Ramos (cell line): Measurements from ENCODE around the gene CD86.
"Not testable (repeated sequence)": the region's sequence is repeated elsewhere in the genome, so short reads cannot be mapped to it uniquely, and the experiment has no call there.

ENCODE experiments used
- in situ Hi-C: fragments of 300-500 bp; cut with MboI; formaldehyde crosslinking; loops from one replicate; pipeline ENCODE4 v1.14.3; 2022; ENCODE audit warnings: low sequenced_read_pairs; ENCODE audit not compliant: unreplicated experiment

CD86 gene

GRCh38 chr3:122055215-122055614 is at the start of gene CD86:
Gene CD86 (plus strand): TSS chr3:122055362. CDS start chr3:122055490, 128 bp downstream.
- in situ Hi-C loops: no loop called here

GRCh38 chr3:122006267-122006666 is 48.9 kb upstream of the CD86 start:
- in situ Hi-C loops: loop anchor here (10.0 kb wide), 1 partner anchor 69 kb away; no protein-coding TSS in a partner anchor

- in situ Hi-C loops: loop anchor here (10.0 kb wide), 1 partner anchor 67 kb away; no protein-coding TSS in a partner anchor
Measured at GRCh38 chr3:122008166-122008565, 47.0 kb upstream of the CD86 start.

- in situ Hi-C loops: no loop called here
Measured at GRCh38 chr3:122010506-122010905, 44.7 kb upstream of the CD86 start.

- in situ Hi-C loops: no loop called here
Measured at GRCh38 chr3:122011396-122011795, 43.8 kb upstream of the CD86 start.

- in situ Hi-C loops: no loop called here
Measured at GRCh38 chr3:122012821-122013220, 42.3 kb upstream of the CD86 start.

- in situ Hi-C loops: no loop called here
Measured at GRCh38 chr3:122013448-122013925, 41.7 kb upstream of the CD86 start.

- in situ Hi-C loops: no loop called here
Measured at GRCh38 chr3:122014741-122015140, 40.4 kb upstream of the CD86 start.

- in situ Hi-C loops: no loop called here
Measured at GRCh38 chr3:122019493-122019892, 35.7 kb upstream of the CD86 start.

GRCh38 chr3:122021037-122021436 is 34.1 kb upstream of the CD86 start:
- in situ Hi-C loops: no loop called here

GRCh38 chr3:122021811-122022401 is 33.3 kb upstream of the CD86 start, which contains the start of gene ILDR1:
Gene ILDR1 (minus strand): TSS chr3:122022247. CDS start chr3:122022077, 170 bp downstream.
- in situ Hi-C loops: no loop called here

GRCh38 chr3:122023335-122023910 is 31.7 kb upstream of the CD86 start:
- in situ Hi-C loops: no loop called here

GRCh38 chr3:122024800-122025199 is 30.4 kb upstream of the CD86 start:
- in situ Hi-C loops: no loop called here

- in situ Hi-C loops: no loop called here
Measured at GRCh38 chr3:122025296-122025695, 29.9 kb upstream of the CD86 start.

- in situ Hi-C loops: no loop called here
Measured at GRCh38 chr3:122030381-122031122, 24.6 kb upstream of the CD86 start.

GRCh38 chr3:122031123-122031468 is 24.1 kb upstream of the CD86 start:
- in situ Hi-C loops: no loop called here

- in situ Hi-C loops: no loop called here
Measured at GRCh38 chr3:122032531-122032930, 22.6 kb upstream of the CD86 start.

- in situ Hi-C loops: no loop called here
Measured at GRCh38 chr3:122033023-122033422, 22.1 kb upstream of the CD86 start.

GRCh38 chr3:122047296-122047695 is 7.9 kb upstream of the CD86 start:
- in situ Hi-C loops: not testable (repeated sequence)

- in situ Hi-C loops: not testable (repeated sequence)
Measured at GRCh38 chr3:122047773-122048172, 7.4 kb upstream of the CD86 start.

- in situ Hi-C loops: no loop called here
Measured at GRCh38 chr3:122052968-122053367, 2.2 kb upstream of the CD86 start.
